ENCODE results near the gene RASL11A. TPM values are rescaled to one million over a fixed set of nuclear protein-coding genes. Genes with fewer than 3 reads are reported as not detected.

The RASL11A gene
- total RNA-seq, 1 experiment from 2014 or later = 21.0 TPM

DNA sequence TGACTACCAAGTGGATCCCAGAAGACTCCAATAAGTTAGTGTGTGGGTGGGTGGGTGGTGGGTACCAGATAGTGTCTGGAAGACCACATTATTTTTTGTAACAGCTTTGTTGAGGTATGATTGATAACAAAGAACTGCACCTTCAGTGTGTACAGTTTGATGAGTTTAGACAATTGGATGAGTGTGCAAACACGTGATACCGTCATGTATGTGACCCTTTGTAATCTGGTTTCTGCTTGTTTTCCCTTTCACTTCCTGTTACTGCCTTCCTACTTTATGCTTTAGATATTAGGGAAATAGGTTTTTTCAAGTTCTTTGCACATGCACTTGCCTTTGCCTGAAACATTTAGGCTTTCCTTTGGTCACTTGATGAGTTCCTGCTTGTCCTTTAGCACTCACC is 10.8 kb upstream of the RASL11A start:
- ChIA-PET CTCF (no interaction called here), POLR2A (interaction anchor here (1.0 kb wide), 1 partner anchor 10 kb away, joined by 3 read pairs; the partner anchor contains the start of gene RASL11A)
- Histone ChIP-seq H3K4me3 (ENCODE audit: low read depth, low read length) (no peak overlapping the region), H3K36me3 (ENCODE audit: control insufficient read depth, insufficient read depth, low read length) (peaks cover 3% of the 10 kb centered on the region; the same call in 1 of the 2 replicates), H3K4me1 (no peaks in the 10 kb centered on the region), H3K27me3 (replicated peaks; ENCODE audit: control insufficient read depth, insufficient read depth, low read length) (no peaks in the 10 kb centered on the region), H3K9me3 (no peaks in the 10 kb centered on the region)
- DNase-seq = no peak
- Mint-ChIP-seq H3K27ac (ENCODE audit: unreplicated experiment) (no peak overlapping the region), H3K4me3 (ENCODE audit: unreplicated experiment) (no peak overlapping the region), H3K4me1 (ENCODE audit: low read depth, unreplicated experiment) (no peaks in the 10 kb centered on the region), H3K27me3 (ENCODE audit: insufficient read depth, unreplicated experiment) (no peaks in the 10 kb centered on the region), H3K36me3 (ENCODE audit: insufficient read depth, unreplicated experiment) (peaks cover 94% of the 10 kb centered on the region), H3K9me3 (ENCODE audit: unreplicated experiment) (no peaks in the 10 kb centered on the region)
- intact Hi-C loops (cut with micrococcal nuclease; ENCODE audit: unreplicated experiment) = no loop called here
- BruUV-seq (replicated peaks) = no TSS peak
- TF ChIP-seq, protein P1, sequence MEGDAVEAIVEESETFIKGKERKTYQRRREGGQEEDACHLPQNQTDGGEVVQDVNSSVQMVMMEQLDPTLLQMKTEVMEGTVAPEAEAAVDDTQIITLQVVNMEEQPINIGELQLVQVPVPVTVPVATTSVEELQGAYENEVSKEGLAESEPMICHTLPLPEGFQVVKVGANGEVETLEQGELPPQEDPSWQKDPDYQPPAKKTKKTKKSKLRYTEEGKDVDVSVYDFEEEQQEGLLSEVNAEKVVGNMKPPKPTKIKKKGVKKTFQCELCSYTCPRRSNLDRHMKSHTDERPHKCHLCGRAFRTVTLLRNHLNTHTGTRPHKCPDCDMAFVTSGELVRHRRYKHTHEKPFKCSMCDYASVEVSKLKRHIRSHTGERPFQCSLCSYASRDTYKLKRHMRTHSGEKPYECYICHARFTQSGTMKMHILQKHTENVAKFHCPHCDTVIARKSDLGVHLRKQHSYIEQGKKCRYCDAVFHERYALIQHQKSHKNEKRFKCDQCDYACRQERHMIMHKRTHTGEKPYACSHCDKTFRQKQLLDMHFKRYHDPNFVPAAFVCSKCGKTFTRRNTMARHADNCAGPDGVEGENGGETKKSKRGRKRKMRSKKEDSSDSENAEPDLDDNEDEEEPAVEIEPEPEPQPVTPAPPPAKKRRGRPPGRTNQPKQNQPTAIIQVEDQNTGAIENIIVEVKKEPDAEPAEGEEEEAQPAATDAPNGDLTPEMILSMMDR (IDR thresholded peaks at IDR 0.05; ENCODE audit: insufficient read depth in 1 of 2, low read depth in 1 of 2, low read length in 1 of 2, severe bottlenecking in 1 of 2, unreplicated experiment in 1 of 2) = no peak

DNA sequence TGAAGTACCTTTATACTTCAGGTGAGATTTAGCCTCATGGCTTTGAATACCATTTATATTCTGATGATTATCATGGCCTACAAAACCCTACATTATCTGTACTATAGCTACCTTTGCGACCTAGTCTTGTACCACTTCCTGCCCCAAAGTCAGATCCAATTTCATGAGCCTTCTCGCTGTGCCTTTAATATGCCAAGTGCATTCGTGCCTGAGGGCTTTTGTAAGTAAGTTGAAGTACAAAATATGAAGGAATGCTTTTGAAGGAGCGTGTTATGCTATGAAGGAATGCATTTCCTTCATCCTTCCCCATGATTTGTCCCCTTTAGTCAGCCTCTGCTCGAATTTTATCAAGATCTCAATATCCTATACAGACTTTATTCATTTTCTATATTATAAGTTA is 9.2 kb upstream of the RASL11A start:
- H3K27ac Mint-ChIP-seq (ENCODE audit: unreplicated experiment) = no peak overlapping the region
- Histone ChIP-seq H3K4me1 (no peaks in the 10 kb centered on the region), H3K27me3 (replicated peaks; ENCODE audit: control insufficient read depth, insufficient read depth, low read length) (no peaks in the 10 kb centered on the region), H3K36me3 (ENCODE audit: control insufficient read depth, insufficient read depth, low read length) (no peaks in the 10 kb centered on the region; the same call in 1 of the 2 replicates), H3K9me3 (no peaks in the 10 kb centered on the region), H3K4me3 (ENCODE audit: low read depth, low read length) (no peak overlapping the region)
- TF ChIP-seq, protein P1 (IDR thresholded peaks at IDR 0.05; ENCODE audit: insufficient read depth in 1 of 2, low read depth in 1 of 2, low read length in 1 of 2, severe bottlenecking in 1 of 2, unreplicated experiment in 1 of 2) = no peak
- no TSS peak for BruUV-seq (replicated peaks)
- H3K36me3 Mint-ChIP-seq (ENCODE audit: insufficient read depth, unreplicated experiment) = peaks cover 82% of the 10 kb centered on the region
- H3K4me3 Mint-ChIP-seq (ENCODE audit: unreplicated experiment) = no peak overlapping the region
- no peak for DNase-seq
- H3K9me3 Mint-ChIP-seq (ENCODE audit: unreplicated experiment) = no peaks in the 10 kb centered on the region
- H3K4me1 Mint-ChIP-seq (ENCODE audit: low read depth, unreplicated experiment) = no peaks in the 10 kb centered on the region
- no peaks in the 10 kb centered on the region for H3K27me3 Mint-ChIP-seq (ENCODE audit: insufficient read depth, unreplicated experiment)
- ChIA-PET CTCF (no interaction called here), POLR2A (no interaction called here)
- intact Hi-C loops (cut with micrococcal nuclease; ENCODE audit: unreplicated experiment) = no loop called here

DNA sequence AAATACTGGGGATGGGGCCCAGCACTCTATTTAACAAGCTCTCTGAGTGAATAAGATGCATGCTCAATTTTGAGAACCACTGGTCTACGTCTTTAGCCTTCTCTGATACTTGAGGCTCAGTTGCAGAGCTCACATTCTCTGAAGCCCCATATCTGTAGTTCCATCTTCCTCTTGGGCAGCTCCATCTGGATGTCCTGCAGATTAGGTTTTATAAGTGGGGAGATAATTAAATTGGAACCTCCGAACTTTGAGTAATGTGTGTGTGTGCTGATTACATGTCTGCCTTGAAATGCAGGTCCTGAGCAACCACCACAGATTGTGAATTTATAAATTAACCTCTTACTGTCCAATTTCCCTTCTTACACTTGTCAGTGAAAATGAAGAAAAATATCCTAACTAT is 7.2 kb upstream of the RASL11A start:
- no peaks in the 10 kb centered on the region for H3K4me1 Mint-ChIP-seq (ENCODE audit: low read depth, unreplicated experiment)
- no peak for DNase-seq
- POLR2A ChIA-PET = no interaction called here
- no peaks in the 10 kb centered on the region; the same call in 1 of the 2 replicates for H3K36me3 ChIP-seq (ENCODE audit: control insufficient read depth, insufficient read depth, low read length)
- peaks cover 62% of the 10 kb centered on the region for H3K36me3 Mint-ChIP-seq (ENCODE audit: insufficient read depth, unreplicated experiment)
- no peak overlapping the region for H3K4me3 ChIP-seq (ENCODE audit: low read depth, low read length)
- CTCF ChIA-PET = interaction anchor here (0.6 kb wide), 1 partner anchor 179 kb away, joined by 3 read pairs; no protein-coding TSS in a partner anchor
- H3K27me3 ChIP-seq (replicated peaks; ENCODE audit: control insufficient read depth, insufficient read depth, low read length) = no peaks in the 10 kb centered on the region
- H3K27ac Mint-ChIP-seq (ENCODE audit: unreplicated experiment) = no peak overlapping the region
- no peaks in the 10 kb centered on the region for H3K9me3 ChIP-seq
- H3K4me3 Mint-ChIP-seq (ENCODE audit: unreplicated experiment) = no peak overlapping the region
- H3K9me3 Mint-ChIP-seq (ENCODE audit: unreplicated experiment) = no peaks in the 10 kb centered on the region
- H3K27me3 Mint-ChIP-seq (ENCODE audit: insufficient read depth, unreplicated experiment) = no peaks in the 10 kb centered on the region
- TF ChIP-seq, protein P1 (IDR thresholded peaks at IDR 0.05; ENCODE audit: insufficient read depth in 1 of 2, low read depth in 1 of 2, low read length in 1 of 2, severe bottlenecking in 1 of 2, unreplicated experiment in 1 of 2) = no peak
- intact Hi-C loops (cut with micrococcal nuclease; ENCODE audit: unreplicated experiment) = no loop called here
- no peaks in the 10 kb centered on the region for H3K4me1 ChIP-seq
- BruUV-seq (replicated peaks) = no TSS peak
